22Rv1 (cell line): ENCODE results near the gene TRPV4.

Experiments used
- H3K27ac ChIP-seq: fragments of 450-650 bp; 2 replicates; pipeline ENCODE4 v1.5.1; 2017
- CTCF ChIP-seq: fragments of 450-650 bp; IDR thresholded peaks from 2 replicates; pipeline ENCODE4 v1.5.1; 2017; ENCODE audit warnings: mild to moderate bottlenecking
- ZFX ChIP-seq: fragments of 450-650 bp; IDR thresholded peaks from 2 replicates; pipeline ENCODE4 v1.6.1; 2017; ENCODE audit warnings: antibody characterized with exemption, borderline replicate concordance

Gene TRPV4

DNA sequence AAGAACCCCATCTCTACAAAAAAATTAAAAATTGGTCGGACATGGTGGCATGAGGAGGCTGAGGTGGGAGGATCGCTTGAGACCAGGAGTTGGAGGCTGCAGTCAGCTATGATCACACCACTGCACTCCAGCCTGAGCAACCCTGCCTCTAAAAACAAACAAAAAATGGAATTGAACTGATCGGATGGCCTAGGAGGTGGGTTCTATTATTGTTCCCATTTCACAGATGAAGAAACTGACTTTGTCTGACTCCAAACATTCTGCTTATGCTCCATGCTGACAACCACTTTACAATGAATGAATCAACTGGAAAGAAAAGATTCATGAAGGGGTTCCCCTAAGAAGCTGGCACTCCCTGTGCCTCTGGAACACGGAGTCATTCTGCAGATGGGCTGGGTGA lies 47.3 kb downstream of the TRPV4 start:
- no peak overlapping the region for H3K27ac ChIP-seq
- TF ChIP-seq ZFX (no peak), CTCF (no peak)

DNA sequence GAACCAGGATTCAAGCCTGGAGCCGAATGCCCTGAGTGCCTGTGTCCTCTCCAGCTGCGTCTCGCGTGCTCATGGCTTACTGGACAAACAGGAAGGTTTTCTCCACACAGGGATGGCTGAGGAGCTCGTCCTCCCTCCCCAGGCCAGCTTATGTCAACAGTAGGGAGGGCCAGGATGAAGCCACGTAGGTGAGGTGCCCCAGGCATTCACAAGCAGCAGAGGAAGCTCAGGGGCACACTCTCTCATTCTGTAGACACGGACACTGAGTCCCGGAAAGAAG lies 49.3 kb downstream of the TRPV4 start:
- TF ChIP-seq ZFX = no peak
- no peak for TF ChIP-seq CTCF
- no peak overlapping the region for H3K27ac ChIP-seq

DNA sequence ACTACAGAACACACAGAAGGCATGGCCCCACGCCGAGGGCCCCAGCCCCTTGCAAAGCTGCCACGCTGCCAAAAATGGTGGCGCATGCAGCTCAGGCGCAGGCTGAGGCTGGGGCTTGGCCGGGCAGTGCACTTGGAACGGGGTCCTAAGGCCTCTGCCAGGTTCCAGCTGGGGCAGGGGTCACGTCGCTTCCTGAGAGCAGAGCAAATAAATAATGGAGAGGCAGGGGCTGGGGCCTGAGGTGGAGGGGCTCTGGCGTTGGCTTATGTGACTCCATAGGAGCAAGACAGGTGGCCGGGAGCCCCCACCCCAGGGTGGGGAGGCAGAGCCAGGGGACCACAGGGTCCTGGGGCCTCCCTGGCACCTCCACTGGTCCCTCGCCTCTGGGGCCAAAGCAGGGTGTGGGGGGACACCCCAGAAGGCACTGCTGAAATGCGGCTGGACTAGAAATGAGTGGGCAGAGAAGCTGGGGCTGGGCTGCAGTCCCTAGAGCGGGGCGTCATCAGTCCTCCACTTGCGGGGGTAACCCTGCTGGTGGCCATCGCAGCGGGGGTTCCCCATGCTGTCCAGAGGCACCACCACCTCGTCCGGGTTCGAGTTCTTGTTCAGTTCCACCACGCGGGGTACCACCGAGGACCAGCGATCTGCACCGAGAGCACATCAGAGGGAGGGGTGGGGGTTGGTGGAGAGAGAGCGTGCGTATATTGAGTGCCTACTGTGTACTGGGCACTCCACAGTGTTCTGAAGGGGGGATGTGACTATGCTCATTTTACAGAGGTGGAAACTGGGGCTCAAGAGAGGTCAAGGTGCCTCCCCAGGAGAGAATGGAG lies 49.8 kb downstream of the TRPV4 start:
- H3K27ac ChIP-seq = no peak overlapping the region
- TF ChIP-seq ZFX (no peak), CTCF (no peak)

GRCh38 chr12:109782326-109782703 lies 50.9 kb downstream of the TRPV4 start:
- H3K27ac ChIP-seq = no peak overlapping the region
- TF ChIP-seq CTCF = no peak

DNA sequence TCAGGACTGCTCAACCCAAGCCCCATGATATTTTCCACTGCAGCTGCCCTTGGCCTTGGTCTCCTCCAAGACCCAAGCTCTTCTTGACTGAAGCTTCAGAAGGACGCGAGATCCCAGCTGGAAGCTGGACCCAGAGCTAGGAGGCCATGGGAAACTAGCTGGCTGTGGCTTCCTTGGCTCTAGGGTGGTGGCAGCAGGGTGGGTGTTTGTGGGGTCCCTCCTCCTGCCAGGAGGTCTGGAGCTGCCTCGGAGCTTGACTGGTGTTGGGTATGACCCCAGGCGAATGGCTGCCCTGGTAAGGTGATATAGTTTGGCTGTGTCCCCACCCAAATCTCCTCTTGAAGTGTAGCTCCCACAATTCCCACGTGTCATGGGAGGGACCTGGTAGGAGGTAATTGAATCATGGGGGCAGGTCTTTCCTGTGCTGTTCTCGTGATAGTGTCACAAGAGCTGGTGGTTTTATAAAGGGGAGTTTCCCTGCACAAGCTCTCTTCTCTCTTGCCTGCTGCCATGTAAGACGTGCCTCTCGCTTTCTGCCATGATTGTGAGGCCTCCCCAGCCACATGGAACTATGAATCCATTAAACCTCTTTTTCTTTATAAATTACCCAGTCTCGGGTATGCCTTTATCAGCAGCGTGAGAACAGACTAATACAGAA lies 51.4 kb downstream of the TRPV4 start:
- H3K27ac ChIP-seq = no peak overlapping the region
- TF ChIP-seq ZFX = no peak
- no peak for TF ChIP-seq CTCF

GRCh38 chr12:109779382-109779781 lies 53.8 kb downstream of the TRPV4 start:
- H3K27ac ChIP-seq = no peak overlapping the region
- no peak for TF ChIP-seq ZFX
- no peak for TF ChIP-seq CTCF

GRCh38 chr12:109778684-109779083 lies 54.5 kb downstream of the TRPV4 start:
- TF ChIP-seq ZFX (no peak), CTCF (no peak)
- no peak overlapping the region for H3K27ac ChIP-seq
